Colonic mucosa (tissue), 4 donors: Measurements from ENCODE around the gene RNF17. TPM values are rescaled to one million over a fixed set of nuclear protein-coding genes. Genes with fewer than 3 reads are reported as not detected.

Source experiments
- DNase-seq: peaks from one replicate; pipeline ENCODE4 v3.0.0-alpha.2; 2020
- H3K27ac ChIP-seq: fragments of 200-600 bp; one replicate; pipeline ENCODE4 v1.8.0; 2021
- H3K27me3 ChIP-seq: fragments of 200-600 bp; one replicate; pipeline ENCODE4 v1.8.0; 2021
- H3K36me3 ChIP-seq: fragments of 200-600 bp; one replicate; pipeline ENCODE4 v1.8.0; 2021
- H3K4me1 ChIP-seq: fragments of 200-600 bp; one replicate; pipeline ENCODE4 v1.8.0; 2021; ENCODE audit warnings: mild to moderate bottlenecking
- H3K4me3 ChIP-seq: fragments of 200-600 bp; one replicate; pipeline ENCODE4 v1.8.0; 2021
- H3K9ac ChIP-seq, 2 donors: one replicate each; pipeline ENCODE4 v1.7.0; 2013; ENCODE audit warnings: control low read depth in 2 of 2, low read depth in 2 of 2, low read length in 2 of 2
- H3K9me3 ChIP-seq: fragments of 200-600 bp; one replicate; pipeline ENCODE4 v1.8.0; 2021
- intact Hi-C: fragments of 100-400 bp; cut with DNase I; formaldehyde crosslinking; loops from one replicate; pipeline ENCODE4 v1.14.1; 2022
- total RNA-seq, 2 donors: library from RNA; stranded (reverse); fragmentation: NEBNext Ultra II Directional in 1 of 2; extraction: Animal tissue kit (Norgen Biotek cat#: 25700) in 1 of 2; gene quantifications; one replicate each; pipeline ENCODE4 v1.2.1, GENCODE V29; 2021
- TF ChIP-seq, protein P1 (sequence below): fragments of 200-600 bp; IDR thresholded peaks from one replicate; pipeline ENCODE4 v1.8.0; 2022; ENCODE audit warnings: antibody characterized with exemption, mild to moderate bottlenecking
- donor health status: healthy.
- donor health status: DM: no; HTN: no; CAD: no.
- donor health status: DM: no; HTN: no; CAD: no.

Gene RNF17, protein sequence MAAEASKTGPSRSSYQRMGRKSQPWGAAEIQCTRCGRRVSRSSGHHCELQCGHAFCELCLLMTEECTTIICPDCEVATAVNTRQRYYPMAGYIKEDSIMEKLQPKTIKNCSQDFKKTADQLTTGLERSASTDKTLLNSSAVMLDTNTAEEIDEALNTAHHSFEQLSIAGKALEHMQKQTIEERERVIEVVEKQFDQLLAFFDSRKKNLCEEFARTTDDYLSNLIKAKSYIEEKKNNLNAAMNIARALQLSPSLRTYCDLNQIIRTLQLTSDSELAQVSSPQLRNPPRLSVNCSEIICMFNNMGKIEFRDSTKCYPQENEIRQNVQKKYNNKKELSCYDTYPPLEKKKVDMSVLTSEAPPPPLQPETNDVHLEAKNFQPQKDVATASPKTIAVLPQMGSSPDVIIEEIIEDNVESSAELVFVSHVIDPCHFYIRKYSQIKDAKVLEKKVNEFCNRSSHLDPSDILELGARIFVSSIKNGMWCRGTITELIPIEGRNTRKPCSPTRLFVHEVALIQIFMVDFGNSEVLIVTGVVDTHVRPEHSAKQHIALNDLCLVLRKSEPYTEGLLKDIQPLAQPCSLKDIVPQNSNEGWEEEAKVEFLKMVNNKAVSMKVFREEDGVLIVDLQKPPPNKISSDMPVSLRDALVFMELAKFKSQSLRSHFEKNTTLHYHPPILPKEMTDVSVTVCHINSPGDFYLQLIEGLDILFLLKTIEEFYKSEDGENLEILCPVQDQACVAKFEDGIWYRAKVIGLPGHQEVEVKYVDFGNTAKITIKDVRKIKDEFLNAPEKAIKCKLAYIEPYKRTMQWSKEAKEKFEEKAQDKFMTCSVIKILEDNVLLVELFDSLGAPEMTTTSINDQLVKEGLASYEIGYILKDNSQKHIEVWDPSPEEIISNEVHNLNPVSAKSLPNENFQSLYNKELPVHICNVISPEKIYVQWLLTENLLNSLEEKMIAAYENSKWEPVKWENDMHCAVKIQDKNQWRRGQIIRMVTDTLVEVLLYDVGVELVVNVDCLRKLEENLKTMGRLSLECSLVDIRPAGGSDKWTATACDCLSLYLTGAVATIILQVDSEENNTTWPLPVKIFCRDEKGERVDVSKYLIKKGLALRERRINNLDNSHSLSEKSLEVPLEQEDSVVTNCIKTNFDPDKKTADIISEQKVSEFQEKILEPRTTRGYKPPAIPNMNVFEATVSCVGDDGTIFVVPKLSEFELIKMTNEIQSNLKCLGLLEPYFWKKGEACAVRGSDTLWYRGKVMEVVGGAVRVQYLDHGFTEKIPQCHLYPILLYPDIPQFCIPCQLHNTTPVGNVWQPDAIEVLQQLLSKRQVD (N-terminal part only)
- total RNA-seq: not detected

DNA sequence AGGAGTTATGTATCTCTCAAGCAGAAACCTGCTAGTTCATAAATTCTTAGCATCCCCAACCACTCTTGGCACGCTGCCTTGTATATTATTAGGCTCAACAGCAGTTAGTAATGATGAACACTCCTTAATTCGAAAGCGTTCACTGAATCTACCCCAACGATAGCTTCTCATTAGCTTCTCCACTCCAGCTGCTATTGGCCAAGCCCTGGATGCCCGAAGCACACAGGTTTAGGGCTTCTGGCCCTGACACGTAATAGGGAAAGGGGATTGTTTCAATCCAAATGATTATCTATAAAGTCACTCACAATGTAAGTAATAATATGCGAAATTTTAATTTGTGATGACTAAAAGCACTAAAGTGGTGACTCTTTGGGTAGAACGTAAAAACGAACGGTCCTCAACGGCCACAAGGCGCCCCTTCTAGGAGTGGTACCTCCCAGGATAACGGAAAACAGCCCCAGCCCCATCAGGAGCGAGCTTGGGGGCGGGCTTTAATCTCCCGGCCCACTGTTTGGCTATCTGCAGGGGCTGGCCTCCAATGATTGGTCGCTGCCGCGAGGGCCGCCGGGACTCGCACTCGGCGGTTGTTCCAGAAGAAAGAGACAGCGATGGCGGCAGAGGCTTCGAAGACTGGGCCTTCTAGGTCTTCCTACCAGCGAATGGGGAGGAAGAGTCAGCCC lies at the start of gene RNF17:
TSS of gene RNF17 (plus strand) at position 574 of the 680 bp plus-strand sequence. CDS start at position 609, 35 bp downstream.
- TF ChIP-seq, protein P1, sequence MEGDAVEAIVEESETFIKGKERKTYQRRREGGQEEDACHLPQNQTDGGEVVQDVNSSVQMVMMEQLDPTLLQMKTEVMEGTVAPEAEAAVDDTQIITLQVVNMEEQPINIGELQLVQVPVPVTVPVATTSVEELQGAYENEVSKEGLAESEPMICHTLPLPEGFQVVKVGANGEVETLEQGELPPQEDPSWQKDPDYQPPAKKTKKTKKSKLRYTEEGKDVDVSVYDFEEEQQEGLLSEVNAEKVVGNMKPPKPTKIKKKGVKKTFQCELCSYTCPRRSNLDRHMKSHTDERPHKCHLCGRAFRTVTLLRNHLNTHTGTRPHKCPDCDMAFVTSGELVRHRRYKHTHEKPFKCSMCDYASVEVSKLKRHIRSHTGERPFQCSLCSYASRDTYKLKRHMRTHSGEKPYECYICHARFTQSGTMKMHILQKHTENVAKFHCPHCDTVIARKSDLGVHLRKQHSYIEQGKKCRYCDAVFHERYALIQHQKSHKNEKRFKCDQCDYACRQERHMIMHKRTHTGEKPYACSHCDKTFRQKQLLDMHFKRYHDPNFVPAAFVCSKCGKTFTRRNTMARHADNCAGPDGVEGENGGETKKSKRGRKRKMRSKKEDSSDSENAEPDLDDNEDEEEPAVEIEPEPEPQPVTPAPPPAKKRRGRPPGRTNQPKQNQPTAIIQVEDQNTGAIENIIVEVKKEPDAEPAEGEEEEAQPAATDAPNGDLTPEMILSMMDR: no peak

DNA sequence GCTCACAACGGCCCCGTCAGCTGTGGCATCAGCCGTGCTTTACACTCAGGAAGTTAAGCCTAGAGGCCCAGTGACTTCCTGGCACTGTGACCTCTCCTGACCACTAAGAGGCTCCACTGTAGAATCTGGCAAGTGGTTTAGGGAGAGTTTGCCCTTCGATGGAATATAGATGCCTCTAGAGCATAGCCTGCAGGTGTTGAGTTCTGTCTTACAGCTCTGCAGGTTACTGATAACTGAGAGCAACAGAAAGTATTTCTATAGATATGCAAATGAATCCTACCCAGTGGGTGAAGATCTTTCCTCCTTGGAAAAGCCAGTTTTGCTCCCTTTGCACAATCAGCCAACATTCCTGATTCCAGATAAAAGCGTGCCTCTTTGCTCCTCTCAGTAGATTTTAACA lies 48.0 kb upstream of the RNF17 start:
- TF ChIP-seq, protein P1: no peak
- Histone ChIP-seq H3K4me1 (no peaks in the 10 kb centered on the region), H3K27me3 (no peaks in the 10 kb centered on the region), H3K9ac (no peak overlapping the region), H3K27ac (no peak overlapping the region), H3K4me3 (no peak overlapping the region), H3K9me3 (no peaks in the 10 kb centered on the region), H3K36me3 (no peaks in the 10 kb centered on the region)
- intact Hi-C loops: no loop called here
- DNase-seq: no peak

More for the DNA sequence above, at the start of gene RNF17:
- Histone ChIP-seq H3K4me3 (no peak within 1 kb of the TSS), H3K27me3 (no peaks in the 10 kb centered on the region), H3K9ac (no peak within 1 kb of the TSS), H3K27ac (no peak within 1 kb of the TSS), H3K36me3 (no peaks in the 10 kb centered on the region), H3K4me1 (no peaks in the 10 kb centered on the region), H3K9me3 (no peaks in the 10 kb centered on the region)
- intact Hi-C loops: no loop called here
- DNase-seq: no peak

DNA sequence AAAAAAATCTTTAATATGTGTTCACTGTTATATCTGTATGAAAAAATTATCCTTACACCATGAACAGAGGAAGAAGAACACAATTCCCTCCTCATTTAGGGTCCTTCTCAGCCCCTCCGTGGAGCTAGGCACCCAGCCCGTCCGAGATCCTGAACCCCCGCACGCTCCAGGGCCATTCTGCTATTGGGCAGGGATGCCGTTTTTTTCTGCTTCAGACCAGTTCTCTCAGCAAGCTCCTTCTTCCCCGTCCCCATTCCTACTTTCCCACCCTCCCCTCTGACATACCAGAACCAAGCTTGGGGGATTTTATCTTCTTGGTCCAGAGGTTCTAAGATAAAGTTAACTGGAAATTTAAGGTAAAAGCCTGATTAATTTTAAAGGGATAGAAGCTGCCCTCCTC lies 47.5 kb upstream of the RNF17 start:
- no peaks in the 10 kb centered on the region for H3K36me3 ChIP-seq
- H3K27ac ChIP-seq: no peak overlapping the region
- H3K9me3 ChIP-seq: no peaks in the 10 kb centered on the region
- intact Hi-C loops: no loop called here
- no peak overlapping the region for H3K9ac ChIP-seq
- TF ChIP-seq, protein P1: no peak
- no peaks in the 10 kb centered on the region for H3K27me3 ChIP-seq
- no peak for DNase-seq
- no peak overlapping the region for H3K4me3 ChIP-seq
- no peaks in the 10 kb centered on the region for H3K4me1 ChIP-seq

DNA sequence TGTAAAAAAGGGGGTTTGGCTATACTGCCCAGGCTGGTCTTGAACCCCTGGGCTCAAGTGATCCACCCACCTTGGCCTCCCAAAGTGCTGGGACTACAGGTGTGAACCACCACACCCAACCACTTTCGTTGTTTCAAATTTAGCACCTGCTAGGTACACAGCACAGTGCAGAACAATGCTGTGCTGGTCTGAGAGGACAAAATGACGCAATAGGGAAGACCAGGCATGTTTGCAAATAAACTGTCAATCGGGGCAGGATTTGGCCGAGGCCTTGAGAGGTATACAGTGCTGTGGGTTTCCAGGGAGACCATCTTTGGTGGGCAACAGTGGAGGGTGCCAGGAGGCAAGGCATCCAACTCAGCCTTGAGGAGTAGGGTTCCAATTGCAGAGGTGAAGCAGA lies 46.8 kb upstream of the RNF17 start:
- intact Hi-C loops: no loop called here
- no peak overlapping the region for H3K4me3 ChIP-seq

More for the DNA sequence above, 46.8 kb upstream of the RNF17 start:
- no peak overlapping the region for H3K9ac ChIP-seq
- no peaks in the 10 kb centered on the region for H3K4me1 ChIP-seq
- H3K27me3 ChIP-seq: no peaks in the 10 kb centered on the region
- no peak overlapping the region for H3K27ac ChIP-seq
- TF ChIP-seq, protein P1: no peak
- no peaks in the 10 kb centered on the region for H3K9me3 ChIP-seq
- DNase-seq: no peak
- no peaks in the 10 kb centered on the region for H3K36me3 ChIP-seq
